HCT116 (cell line): Measurements from ENCODE around the gene ASAP2. TPM values are rescaled to one million over a fixed set of nuclear protein-coding genes. Genes with fewer than 3 reads are reported as not detected.

ENCODE experiments used
- ATAC-seq: fragments of 200-7000 bp; cut with Tn5 transposase; 2 replicates; pipeline ENCODE4 v1.9.1; 2020; ENCODE audit warnings: mild to moderate bottlenecking, moderate library complexity
- BruUV-seq: library from RNA; stranded (reverse); fragments of 400-500 nt; replicated peaks from 2 replicates; lab custom pipeline; 2021; lab: Mats Ljungman, UMichigan
- CTCF ChIA-PET: fragments of 300-600 bp; sonication (Branson Sonifier 250); formaldehyde crosslinking; loops from one replicate; lab custom pipeline; 2021; ENCODE audit warnings: antibody characterized with exemption; lab: Charles Lee
- POLR2A ChIA-PET: fragments of 300-600, 350-600 bp; sonication (Branson Sonifier 250); formaldehyde crosslinking; loops from one replicate; lab custom pipeline; 2021; ENCODE audit warnings: antibody characterized with exemption; lab: Charles Lee
- RAD21 ChIA-PET, 2 experiments: fragments of 300-600 bp; sonication (Branson Sonifier 250); formaldehyde crosslinking; loops; one replicate each; lab custom pipeline; 2023; ENCODE audit warnings: low total read pairs in 2 of 2; ENCODE audit not compliant: uncharacterized antibody in 2 of 2, unreplicated experiment in 2 of 2, low non-redundant PET in 1 of 2; lab: Charles Lee
- DNase-seq: peaks from one replicate; pipeline ENCODE4 v3.0.0-alpha.2; 2010; ENCODE audit warnings: low read depth, low spot score
- H2AFZ ChIP-seq: fragments of 200-600 bp; shearing (Covaris generic), sonication (generic); 2 replicates; pipeline ENCODE4 v1.6.1; 2017; ENCODE audit warnings: low read depth, mixed run types, mixed read lengths, antibody characterized with exemption, low read length; ENCODE audit not compliant: poor library complexity, severe bottlenecking
- H3K27ac ChIP-seq: 2 replicates; pipeline ENCODE4 v1.5.1; 2012; ENCODE audit warnings: low read depth, low read length
- H3K27me3 ChIP-seq: fragments of 200-600 bp; sonication (generic); 2 replicates; pipeline ENCODE4 v1.6.1; 2016; ENCODE audit warnings: mixed run types, low read length, mixed read lengths; ENCODE audit not compliant: insufficient read depth
- H3K36me3 ChIP-seq, 2 experiments: fragments of 200-500 bp in 1 of 2; fragments of 200-600 bp in 1 of 2; sonication (Bioruptor generic) in 1 of 2; sonication (generic) in 1 of 2; 2 replicates each; pipeline versions ENCODE4 v1.5.1 to v1.6.1; 2014 to 2016; ENCODE audit warnings: low read length in 2 of 2, inconsistent platforms in 1 of 2, mixed read lengths in 1 of 2, mixed run types in 1 of 2; ENCODE audit not compliant: insufficient read depth in 2 of 2, control insufficient read depth in 1 of 2
- H3K4me1 ChIP-seq, 2 experiments: fragments of 200-600 bp in 1 of 2; sonication (generic) in 1 of 2; 2 replicates each; pipeline versions ENCODE4 v1.5.1 to v1.6.1; 2012 to 2017; ENCODE audit warnings: low read length in 2 of 2, inconsistent platforms in 1 of 2, mild to moderate bottlenecking in 1 of 2, mixed read lengths in 1 of 2, mixed run types in 1 of 2, moderate library complexity in 1 of 2; ENCODE audit not compliant: insufficient read depth in 2 of 2, control insufficient read depth in 1 of 2
- H3K4me2 ChIP-seq: fragments of 200-600 bp; sonication (generic); 2 replicates; pipeline ENCODE4 v1.6.1; 2017; ENCODE audit warnings: mixed run types, low read length, mixed read lengths
- H3K4me3 ChIP-seq, 2 experiments: fragments of 200-600 bp in 1 of 2; sonication (generic) in 1 of 2; replicated peaks in 1 of 2; 2 replicates each; pipeline ENCODE4 v1.5.1; 2011 to 2016; ENCODE audit warnings: low read length in 2 of 2, control low read depth in 1 of 2, low read depth in 1 of 2, mild to moderate bottlenecking in 1 of 2, mixed read lengths in 1 of 2, mixed run types in 1 of 2
- H3K79me2 ChIP-seq: fragments of 200-600 bp; sonication (generic); 2 replicates; pipeline ENCODE4 v1.6.1; 2017; ENCODE audit warnings: mild to moderate bottlenecking, mixed run types, low read length, moderate library complexity, mixed read lengths; ENCODE audit not compliant: insufficient read depth
- H3K9ac ChIP-seq: fragments of 200-600 bp; sonication (generic); 2 replicates; pipeline ENCODE4 v1.6.1; 2016; ENCODE audit warnings: low read length, mixed read lengths
- H3K9me2 ChIP-seq: fragments of 200-600 bp; sonication (generic), shearing (Covaris generic); 2 replicates; pipeline ENCODE4 v1.6.1; 2017; ENCODE audit warnings: mixed run types, mild to moderate bottlenecking, moderate library complexity; ENCODE audit not compliant: insufficient read depth
- H3K9me3 ChIP-seq, 2 experiments: fragments of 200-500 bp in 1 of 2; fragments of 200-600 bp in 1 of 2; sonication (Bioruptor generic) in 1 of 2; sonication (generic) in 1 of 2; 2 replicates each; pipeline ENCODE4 v1.6.1; 2014 to 2017; ENCODE audit warnings: low read length in 2 of 2, mixed read lengths in 2 of 2, inconsistent platforms in 1 of 2, low read depth in 1 of 2, mild to moderate bottlenecking in 1 of 2, mixed run types in 1 of 2, moderate library complexity in 1 of 2; ENCODE audit not compliant: control insufficient read depth in 1 of 2, insufficient read depth in 1 of 2
- H4K20me1 ChIP-seq: fragments of 200-600 bp; sonication (generic), shearing (Covaris generic); 2 replicates; pipeline ENCODE4 v1.6.1; 2017; ENCODE audit warnings: mixed run types, mild to moderate bottlenecking, moderate library complexity; ENCODE audit not compliant: insufficient read depth
- ATF3 ChIP-seq: IDR thresholded peaks from 2 replicates; pipeline ENCODE4 v1.6.1; 2012
- CBX3 ChIP-seq: IDR thresholded peaks from 2 replicates; pipeline ENCODE4 v1.6.1; 2012; ENCODE audit warnings: low read depth
- CEBPB ChIP-seq: IDR thresholded peaks from 2 replicates; pipeline ENCODE4 v1.6.1; 2012; ENCODE audit warnings: low read depth
- ELF1 ChIP-seq: IDR thresholded peaks from 2 replicates; pipeline ENCODE4 v1.6.1; 2012; ENCODE audit warnings: low read depth, borderline replicate concordance
- FOSL1 ChIP-seq: IDR thresholded peaks from 2 replicates; pipeline ENCODE4 v1.6.1; 2012; ENCODE audit warnings: low read depth
- JUND ChIP-seq: IDR thresholded peaks from 2 replicates; pipeline ENCODE4 v1.6.1; 2012
- MAX ChIP-seq: IDR thresholded peaks from 2 replicates; pipeline ENCODE4 v1.6.1; 2012
- REST ChIP-seq: IDR thresholded peaks from 2 replicates; pipeline ENCODE4 v1.6.1; 2012; ENCODE audit warnings: low read depth
- SP1 ChIP-seq: IDR thresholded peaks from 2 replicates; pipeline ENCODE4 v1.6.1; 2012; ENCODE audit warnings: low read depth
- TCF7L2 ChIP-seq: IDR thresholded peaks from 2 replicates; pipeline ENCODE4 v1.7.0; 2011; ENCODE audit warnings: borderline replicate concordance, inconsistent platforms; ENCODE audit not compliant: insufficient read depth, insufficient read length; ENCODE audit errors: extremely low read depth
- intact Hi-C: fragments of 100-400 bp; cut with micrococcal nuclease; formaldehyde crosslinking; loops from 2 replicates; pipeline ENCODE4 v1.10.0; 2022
- total RNA-seq: library from RNA; stranded (reverse); gene quantifications from one replicate; pipeline ENCODE4 v1.2.1, GENCODE V29; 2021; ENCODE audit not compliant: unreplicated experiment

Gene ASAP2
- total RNA-seq, 1 experiment from 2014 or later = 16.5 TPM

DNA sequence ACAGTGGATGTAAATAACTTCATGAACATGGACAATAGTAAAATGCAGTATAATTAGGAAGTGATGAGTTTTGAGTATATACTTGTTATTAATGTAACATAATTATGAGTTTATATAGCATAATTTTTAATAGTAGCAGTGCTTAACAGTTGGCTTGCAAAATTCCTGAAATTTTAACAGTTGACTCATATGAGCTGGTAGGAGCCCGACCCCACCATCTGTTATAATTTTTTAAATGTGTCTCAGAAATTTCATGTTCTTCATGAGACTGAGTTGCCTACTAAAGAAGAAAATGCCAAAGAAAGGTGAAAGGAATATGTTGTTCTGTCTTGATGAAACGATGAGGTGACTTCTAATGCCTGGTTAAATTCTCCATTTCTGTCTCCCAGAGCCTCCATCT lies 154.1 kb downstream of the ASAP2 start:
- Histone ChIP-seq H3K4me2 (no peak overlapping the region), H3K9me3 (no peaks in the 10 kb centered on the region), H3K27me3 (no peaks in the 10 kb centered on the region), H3K4me3 (no peak overlapping the region), H3K9ac (no peak overlapping the region), H3K27ac (no peak overlapping the region), H3K9me2 (no peaks in the 10 kb centered on the region), H3K4me1 (peaks cover 0 to 10% of the 10 kb centered on the region in 2 experiments; a peak in 2 of 4 replicates)
- ChIA-PET CTCF (no interaction called here), POLR2A (no interaction called here)
- no peak for ATAC-seq
- BruUV-seq = no TSS peak
- no peak for TF ChIP-seq CEBPB
- TF ChIP-seq TCF7L2 = no peak
- TF ChIP-seq FOSL1 = no peak
- no peak for TF ChIP-seq CBX3
- TF ChIP-seq REST = no peak
- no peak for TF ChIP-seq SP1
- TF ChIP-seq ELF1 = no peak
- TF ChIP-seq MAX = no peak
- TF ChIP-seq JUND = no peak
- TF ChIP-seq ATF3 = no peak
- TF ChIP-seq, all 23 proteins: peak for 0
- intact Hi-C loops = no loop called here
- peaks cover 2 to 7% of the 10 kb centered on the region in 2 experiments; a peak in 1 of 4 replicates for H3K36me3 ChIP-seq
- no peaks in the 10 kb centered on the region for H3K79me2 ChIP-seq
- no peak overlapping the region for H2AFZ ChIP-seq
- no peaks in the 10 kb centered on the region for H4K20me1 ChIP-seq
- no peak for DNase-seq
- RAD21 ChIA-PET = no interaction called here
